ENCODE measurements around the gene BTBD17. TPM values are rescaled to one million over a fixed set of nuclear protein-coding genes. Genes with fewer than 3 reads are reported as not detected.

BTBD17 gene
- total RNA-seq, 4 donors from 2014 or later = 0.67 to 0.89 TPM; not detected in 2

DNA sequence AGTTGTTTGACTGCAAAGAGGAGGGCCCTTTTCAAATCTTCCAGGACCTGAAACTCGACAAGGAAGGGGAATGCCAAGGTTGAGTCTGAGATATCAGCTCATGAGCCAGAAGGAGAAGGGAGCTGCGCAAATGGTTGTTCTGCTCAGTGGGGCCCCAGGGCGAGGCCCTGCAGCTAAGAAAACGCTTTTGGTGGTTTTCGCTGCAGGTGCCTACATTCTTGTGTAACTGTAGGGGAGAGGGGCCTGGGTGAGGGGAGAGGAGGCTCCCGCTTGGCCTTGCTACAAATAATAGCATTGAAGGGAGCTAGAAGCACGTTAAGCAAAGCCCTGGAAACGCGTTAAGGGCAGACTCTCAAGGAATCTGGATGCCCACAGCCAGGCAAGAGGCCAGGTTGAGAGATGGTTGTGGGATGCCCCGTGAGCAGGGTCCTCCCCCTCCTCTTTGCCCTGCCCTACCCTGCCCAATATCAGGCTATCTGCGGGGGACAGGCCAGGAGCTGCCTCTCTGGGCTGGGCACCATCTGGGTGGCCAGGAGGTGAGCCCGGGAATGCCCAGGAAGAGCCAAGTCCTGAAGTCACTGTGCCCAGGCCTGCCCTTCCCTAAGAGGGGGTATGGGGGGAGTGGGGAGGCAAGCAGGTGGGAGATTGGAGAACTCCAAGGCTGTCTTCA, 27.6 kb upstream of the BTBD17 start:
- no peak for TF ChIP-seq POLR2A (IDR thresholded peaks at IDR 0.05)
- TF ChIP-seq, protein P1, sequence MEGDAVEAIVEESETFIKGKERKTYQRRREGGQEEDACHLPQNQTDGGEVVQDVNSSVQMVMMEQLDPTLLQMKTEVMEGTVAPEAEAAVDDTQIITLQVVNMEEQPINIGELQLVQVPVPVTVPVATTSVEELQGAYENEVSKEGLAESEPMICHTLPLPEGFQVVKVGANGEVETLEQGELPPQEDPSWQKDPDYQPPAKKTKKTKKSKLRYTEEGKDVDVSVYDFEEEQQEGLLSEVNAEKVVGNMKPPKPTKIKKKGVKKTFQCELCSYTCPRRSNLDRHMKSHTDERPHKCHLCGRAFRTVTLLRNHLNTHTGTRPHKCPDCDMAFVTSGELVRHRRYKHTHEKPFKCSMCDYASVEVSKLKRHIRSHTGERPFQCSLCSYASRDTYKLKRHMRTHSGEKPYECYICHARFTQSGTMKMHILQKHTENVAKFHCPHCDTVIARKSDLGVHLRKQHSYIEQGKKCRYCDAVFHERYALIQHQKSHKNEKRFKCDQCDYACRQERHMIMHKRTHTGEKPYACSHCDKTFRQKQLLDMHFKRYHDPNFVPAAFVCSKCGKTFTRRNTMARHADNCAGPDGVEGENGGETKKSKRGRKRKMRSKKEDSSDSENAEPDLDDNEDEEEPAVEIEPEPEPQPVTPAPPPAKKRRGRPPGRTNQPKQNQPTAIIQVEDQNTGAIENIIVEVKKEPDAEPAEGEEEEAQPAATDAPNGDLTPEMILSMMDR (IDR thresholded peaks at IDR 0.05) = no peak
- H3K4me3 ChIP-seq (replicated peaks in 1 of 3) = no peak overlapping the region
- DNase-seq = no peak
- H3K27me3 ChIP-seq = no peaks in the 10 kb centered on the region
- no peak overlapping the region for H3K27ac ChIP-seq
- H3K4me1 ChIP-seq = peaks cover 4% of the 10 kb centered on the region in 2 donors
- WGBS, 2 donors = 74 to 79% methylated on average over 11 to 12 of the region's 12 CpGs
- H3K9me3 ChIP-seq = no peaks in the 10 kb centered on the region
- H3K36me3 ChIP-seq = no peaks in the 10 kb centered on the region
- intact Hi-C loops (cut with DNase I) = no loop called here

DNA sequence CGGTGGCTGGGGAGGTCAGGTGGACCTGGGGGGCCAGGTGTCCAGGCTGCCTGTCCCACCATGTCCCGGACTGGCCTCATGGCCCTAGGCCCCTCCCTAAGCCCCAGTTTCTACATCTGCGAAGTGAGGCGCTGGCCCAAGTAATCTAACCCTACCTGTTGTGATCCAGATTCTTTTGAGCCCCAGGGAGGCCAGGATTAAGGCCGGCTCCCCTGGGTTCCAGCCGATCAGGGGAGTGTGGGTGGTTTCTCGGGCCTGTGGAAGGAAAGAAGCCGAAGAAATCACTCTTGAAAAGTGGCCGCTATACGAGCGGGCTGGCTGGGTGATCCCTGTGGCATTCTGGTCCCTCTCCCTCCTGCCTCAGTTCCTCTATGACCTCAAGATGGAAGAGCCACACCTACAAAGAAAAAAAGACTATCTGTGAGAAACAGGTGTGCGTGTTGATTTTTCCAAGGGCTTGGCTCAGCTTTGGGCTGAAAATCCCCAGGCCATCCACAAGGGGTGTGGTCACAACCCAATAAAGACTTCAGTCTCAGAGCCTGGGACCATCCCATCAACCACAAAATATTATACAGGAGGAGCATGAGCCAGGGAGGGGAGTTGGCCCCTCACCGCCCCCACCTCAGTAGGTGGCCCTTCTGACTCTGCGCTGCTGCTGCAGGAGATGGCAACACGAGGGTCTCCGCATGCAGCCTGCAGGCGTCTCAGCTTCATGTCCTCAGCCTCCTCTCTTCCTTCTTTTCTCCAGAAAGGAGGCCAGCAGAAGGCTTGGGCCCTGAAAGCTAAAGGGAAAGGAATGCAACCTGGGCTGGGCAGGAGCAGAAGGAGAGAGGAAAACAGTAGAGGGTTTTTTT, 25.9 kb upstream of the BTBD17 start:
- Histone ChIP-seq H3K36me3 (no peaks in the 10 kb centered on the region), H3K9me3 (no peaks in the 10 kb centered on the region), H3K27me3 (no peaks in the 10 kb centered on the region), H3K4me3 (replicated peaks in 1 of 3) (no peak overlapping the region), H3K4me1 (peaks cover 4% of the 10 kb centered on the region in 2 donors), H3K27ac (no peak overlapping the region)
- TF ChIP-seq, protein P1 (IDR thresholded peaks at IDR 0.05) = no peak
- no peak for TF ChIP-seq POLR2A (IDR thresholded peaks at IDR 0.05)
- DNase-seq = no peak
- 84 to 86% methylated on average over 13 to 17 of the region's 17 CpGs for WGBS, 2 donors
- intact Hi-C loops (cut with DNase I) = no loop called here

DNA sequence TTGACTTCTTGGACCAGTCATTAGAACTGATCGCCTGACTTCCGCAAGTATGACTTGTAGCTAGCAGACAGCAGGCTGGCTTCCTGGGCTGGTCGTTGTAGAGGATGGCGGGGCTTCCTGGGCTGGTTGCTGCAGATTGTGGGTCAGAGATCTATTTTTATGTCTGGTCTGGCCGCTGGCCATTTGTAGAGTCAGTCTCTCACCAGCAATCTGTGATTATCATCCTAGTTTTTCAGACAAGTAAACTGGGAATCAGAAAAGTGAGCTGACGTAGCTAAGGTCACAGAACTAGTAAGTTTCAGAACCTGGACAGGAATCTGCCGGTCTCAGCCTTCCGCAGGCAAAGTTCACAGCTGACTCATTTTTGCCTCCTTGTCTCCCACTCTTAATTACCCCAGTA, 24.7 kb upstream of the BTBD17 start:
- Histone ChIP-seq H3K9me3 (no peaks in the 10 kb centered on the region), H3K27ac (no peak overlapping the region), H3K4me3 (replicated peaks in 1 of 3) (no peak overlapping the region), H3K36me3 (no peaks in the 10 kb centered on the region), H3K27me3 (no peaks in the 10 kb centered on the region), H3K4me1 (peaks cover 4% of the 10 kb centered on the region in 2 donors)
- 62 to 79% methylated on average over 7 to 8 of the region's 8 CpGs for WGBS, 2 donors
- intact Hi-C loops (cut with DNase I) = no loop called here
- peak in 1 of 2 donors; percentile 9 for DNase-seq
- TF ChIP-seq POLR2A (IDR thresholded peaks at IDR 0.05) = no peak
- TF ChIP-seq, protein P1 (IDR thresholded peaks at IDR 0.05) = no peak

DNA sequence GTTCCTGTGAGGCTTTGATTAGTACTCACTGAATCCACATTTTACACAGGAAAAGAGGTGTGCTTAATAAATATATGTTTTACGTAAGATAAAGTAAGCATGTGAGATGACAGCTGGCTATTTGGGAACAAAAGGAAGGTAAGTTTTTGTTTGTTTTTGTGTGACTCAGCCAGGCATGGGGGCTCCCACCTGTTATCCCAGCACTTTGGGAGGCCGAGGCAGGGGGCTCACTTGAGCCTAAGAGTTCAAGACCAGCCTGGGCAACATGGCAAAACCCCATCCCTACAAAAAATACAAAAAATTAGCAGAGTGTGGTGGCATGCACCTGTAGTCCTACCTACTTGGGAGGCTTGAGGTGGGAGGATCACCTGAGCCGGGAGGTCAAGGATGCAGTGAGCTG, 23.5 kb upstream of the BTBD17 start:
- no peak for DNase-seq
- Histone ChIP-seq H3K4me1 (peaks cover 4 to 10% of the 10 kb centered on the region in 2 donors), H3K4me3 (replicated peaks in 1 of 3) (no peak overlapping the region), H3K9me3 (no peaks in the 10 kb centered on the region), H3K27ac (no peak overlapping the region), H3K27me3 (no peaks in the 10 kb centered on the region), H3K36me3 (no peaks in the 10 kb centered on the region)
- intact Hi-C loops (cut with DNase I) = no loop called here
- WGBS, 2 donors = 89 to 90% methylated on average over 3 of the region's 3 CpGs
- no peak for TF ChIP-seq POLR2A (IDR thresholded peaks at IDR 0.05)
- TF ChIP-seq, protein P1 (IDR thresholded peaks at IDR 0.05) = no peak

DNA sequence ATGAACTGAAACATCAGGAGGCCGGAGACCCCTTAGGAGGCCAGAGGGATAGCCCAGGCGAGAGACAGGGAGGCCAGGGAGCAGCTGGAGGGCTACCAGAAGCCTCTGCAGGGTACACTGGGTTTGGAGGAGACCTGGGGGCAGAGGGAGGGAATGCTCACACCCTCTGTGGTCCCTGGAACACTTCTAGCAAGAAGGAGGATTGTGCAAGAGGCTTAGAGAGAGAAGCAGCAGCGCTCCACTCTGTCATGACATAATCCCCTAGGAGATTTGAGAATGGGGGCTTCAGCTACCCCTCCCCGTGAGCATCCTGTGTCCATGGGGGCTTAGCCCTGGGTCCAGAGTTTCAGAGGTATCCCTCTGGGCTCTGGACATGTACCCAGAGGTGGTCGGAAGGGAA, 21.5 kb upstream of the BTBD17 start:
- intact Hi-C loops (cut with DNase I) = no loop called here
- no peaks in the 10 kb centered on the region for H3K36me3 ChIP-seq
- WGBS, 2 donors = 89 to 90% methylated on average over 5 of the region's 5 CpGs
- no peak overlapping the region for H3K4me3 ChIP-seq (replicated peaks in 1 of 3)
- no peak for DNase-seq
- H3K9me3 ChIP-seq = no peaks in the 10 kb centered on the region
- no peak for TF ChIP-seq POLR2A (IDR thresholded peaks at IDR 0.05)
- TF ChIP-seq, protein P1 (IDR thresholded peaks at IDR 0.05) = no peak
- no peaks in the 10 kb centered on the region for H3K27me3 ChIP-seq
- peaks cover 6 to 21% of the 10 kb centered on the region in 2 donors for H3K4me1 ChIP-seq
- no peak overlapping the region for H3K27ac ChIP-seq

Measured in thyroid gland (tissue), 4 donors.